Kidney glomerular epithelial cell (primary cell): ENCODE data around the gene LIN28A.

ENCODE experiments used
- DNase-seq: peaks from one replicate; lab custom pipeline; 2025; lab: John Stamatoyannopoulos, UW

Gene LIN28A

DNA sequence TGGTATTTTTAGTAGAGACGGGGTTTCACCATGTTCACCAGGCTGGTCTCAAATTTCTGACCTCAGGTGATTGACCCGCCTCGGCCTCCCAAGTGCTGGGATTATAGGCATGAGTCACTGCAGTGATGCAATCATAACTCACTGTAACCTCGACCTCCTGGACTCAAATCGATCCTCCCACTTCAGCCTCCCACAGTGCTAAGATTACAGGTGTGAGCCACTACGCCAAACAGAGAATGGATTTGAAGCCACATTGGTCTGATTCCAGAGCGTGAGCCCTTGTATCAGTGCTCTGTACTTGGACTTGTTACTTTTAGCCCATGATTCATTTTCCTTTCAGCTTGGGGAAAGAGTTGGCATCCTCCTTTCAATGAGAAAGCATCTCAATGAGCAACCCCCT, 23.2 kb upstream of the LIN28A start:
- DNase-seq = no peak

DNA sequence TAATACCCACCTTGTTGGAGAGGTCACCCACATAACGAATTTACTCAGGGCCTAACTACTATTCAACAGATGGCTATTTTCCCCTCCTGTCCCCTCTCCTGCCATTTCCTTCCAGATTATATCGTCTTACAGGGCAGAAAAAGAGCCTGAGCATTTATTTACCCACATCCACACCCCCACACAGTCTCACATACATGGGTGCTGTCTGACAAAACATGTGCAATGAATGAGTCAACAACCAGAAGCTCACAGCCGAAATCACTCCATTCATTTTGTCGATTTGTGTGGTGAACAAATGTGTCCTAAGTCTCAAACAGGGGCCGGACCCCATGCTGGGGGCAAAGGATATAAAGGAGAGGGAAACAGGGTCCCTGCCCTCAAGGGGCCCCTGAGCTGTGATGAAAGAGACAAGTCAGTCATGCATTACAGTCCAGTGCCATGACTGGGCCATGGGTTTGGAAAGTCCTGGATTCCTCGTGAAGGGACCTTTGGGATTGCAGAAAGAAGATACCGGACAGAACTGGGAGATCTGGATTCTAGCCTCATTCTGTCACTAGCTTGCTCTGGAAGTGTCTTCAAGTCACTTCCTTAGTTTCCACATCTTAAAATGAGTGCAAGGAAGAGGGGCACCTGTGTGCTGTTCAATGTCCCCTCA, 21.7 kb upstream of the LIN28A start:
- no peak for DNase-seq

DNA sequence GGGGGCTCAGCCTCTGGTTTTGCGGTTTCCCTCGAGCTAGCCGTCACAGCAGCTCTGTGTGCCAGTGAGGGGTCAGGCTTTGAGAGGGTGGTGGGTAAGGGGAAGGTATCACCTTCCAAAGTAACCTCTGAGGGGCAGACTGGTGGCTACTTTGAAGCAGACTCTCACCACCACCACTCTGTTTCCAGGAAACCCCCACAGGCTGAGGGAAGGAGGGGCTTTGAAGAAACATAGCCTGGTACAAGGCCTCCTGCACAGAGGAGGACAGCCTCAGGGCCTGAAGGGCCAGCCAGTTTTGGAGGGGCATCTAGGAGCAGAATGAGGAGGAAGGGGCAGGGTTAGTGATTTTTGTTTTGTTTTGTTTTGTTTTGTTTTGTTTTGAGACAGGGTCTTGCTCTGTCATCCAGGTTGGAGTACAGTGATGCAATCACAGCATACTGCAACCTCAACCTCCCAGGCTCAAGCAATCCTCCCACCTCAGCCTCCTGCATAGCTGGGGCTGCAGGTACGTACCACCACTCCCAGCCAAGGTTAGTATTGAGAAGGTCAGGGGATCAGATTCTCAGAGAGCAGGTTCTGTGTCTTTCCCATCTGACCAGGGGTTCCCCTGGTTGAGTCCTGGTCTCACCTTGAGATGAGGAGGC, 20.9 kb upstream of the LIN28A start:
- DNase-seq = no peak

DNA sequence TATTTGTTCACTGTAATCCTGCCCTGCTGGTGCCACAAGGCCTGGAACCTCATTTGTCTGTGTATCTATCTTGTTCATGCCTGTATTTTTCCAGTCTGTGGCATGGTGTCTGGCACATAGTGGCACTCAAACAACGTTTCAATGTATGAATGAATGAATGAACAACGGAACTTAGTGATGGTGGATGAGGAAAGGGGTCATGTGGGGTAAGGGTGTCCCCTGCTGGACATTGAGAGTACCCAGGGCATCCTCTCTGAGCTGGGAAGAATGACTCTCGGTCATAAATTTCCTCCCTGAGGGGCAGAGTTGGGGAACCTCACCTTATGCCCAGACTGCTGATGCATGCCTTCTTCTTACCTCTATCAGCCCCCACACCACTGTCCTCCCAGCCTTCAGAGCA, 19.2 kb upstream of the LIN28A start:
- peak; percentile 18 for DNase-seq

DNA sequence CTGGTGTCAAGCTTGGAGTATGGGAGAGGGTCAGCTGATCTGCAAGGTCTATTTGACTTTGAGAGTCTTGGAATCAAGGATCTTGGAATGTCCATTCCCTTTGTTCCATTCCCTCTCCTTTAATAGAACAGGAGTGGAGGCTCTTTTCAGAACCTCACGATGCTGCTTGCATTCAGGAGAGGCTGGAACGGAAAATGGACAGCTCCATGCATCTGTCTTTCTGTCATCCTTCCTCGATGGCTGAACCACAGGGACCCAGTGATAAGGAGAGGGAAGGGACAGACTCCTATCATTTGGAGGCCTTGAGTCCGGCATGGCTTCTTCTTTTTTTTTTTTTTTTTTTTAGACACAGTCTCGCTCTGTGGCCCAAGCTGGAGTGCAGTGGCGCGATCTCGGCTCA, 14.9 kb upstream of the LIN28A start:
- no peak for DNase-seq

DNA sequence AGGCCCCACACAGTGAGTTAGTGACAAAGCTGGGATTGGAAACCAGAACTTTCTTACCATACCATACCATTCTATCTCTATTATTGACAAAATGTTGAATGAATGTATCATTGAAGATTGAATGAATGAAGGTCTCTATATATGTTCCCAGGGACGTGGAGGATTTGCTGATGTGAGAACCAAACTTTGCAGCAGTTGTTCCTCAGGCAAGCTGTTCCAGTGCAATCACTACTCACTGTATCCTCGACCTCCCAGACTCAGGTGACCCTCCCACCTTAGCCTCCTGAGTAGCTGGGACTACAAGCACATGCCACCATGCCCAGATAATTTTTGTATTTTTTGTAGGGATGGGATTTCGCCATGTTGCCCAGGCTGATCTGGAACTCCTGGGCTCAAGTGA, 11.6 kb upstream of the LIN28A start:
- DNase-seq = no peak

DNA sequence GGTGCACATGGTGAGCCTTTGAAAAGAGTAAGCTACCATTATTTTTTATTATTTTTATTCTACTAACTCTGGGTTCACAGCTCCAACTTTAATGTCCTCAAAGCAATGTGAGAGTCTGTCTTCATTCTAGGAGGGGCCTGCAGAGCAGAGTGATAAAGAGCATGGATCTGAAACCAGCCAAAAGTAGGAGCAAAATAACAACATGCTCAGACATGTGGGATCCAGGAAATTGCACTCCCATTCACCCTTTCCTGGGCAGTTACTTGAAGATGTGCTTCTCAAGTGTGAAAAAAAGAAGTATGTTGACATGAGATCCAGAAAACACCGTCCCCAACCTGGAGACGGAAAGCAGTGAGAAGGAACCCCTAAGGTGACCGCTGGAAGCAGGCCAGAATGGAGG, 8.7 kb upstream of the LIN28A start:
- no peak for DNase-seq

DNA sequence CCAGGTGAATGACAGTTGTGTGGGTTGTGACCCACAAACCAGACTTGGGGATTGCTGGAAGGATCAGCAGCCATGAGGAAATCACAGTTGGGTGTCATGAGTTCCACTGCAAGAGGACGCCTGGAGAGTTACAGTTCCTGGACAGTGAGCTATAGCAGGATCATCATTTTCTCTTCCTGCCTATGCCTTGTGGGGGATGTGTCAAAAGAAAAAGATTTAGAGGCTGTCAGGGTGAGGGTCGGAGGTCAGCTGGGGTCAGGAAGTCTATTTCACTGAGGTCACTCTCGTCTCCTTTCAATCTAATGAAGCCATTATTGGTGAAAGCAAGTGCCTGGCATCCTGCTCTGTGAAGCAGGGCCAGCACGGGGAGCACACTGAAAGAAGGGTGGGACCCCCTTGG, 7.0 kb upstream of the LIN28A start:
- DNase-seq = no peak

DNA sequence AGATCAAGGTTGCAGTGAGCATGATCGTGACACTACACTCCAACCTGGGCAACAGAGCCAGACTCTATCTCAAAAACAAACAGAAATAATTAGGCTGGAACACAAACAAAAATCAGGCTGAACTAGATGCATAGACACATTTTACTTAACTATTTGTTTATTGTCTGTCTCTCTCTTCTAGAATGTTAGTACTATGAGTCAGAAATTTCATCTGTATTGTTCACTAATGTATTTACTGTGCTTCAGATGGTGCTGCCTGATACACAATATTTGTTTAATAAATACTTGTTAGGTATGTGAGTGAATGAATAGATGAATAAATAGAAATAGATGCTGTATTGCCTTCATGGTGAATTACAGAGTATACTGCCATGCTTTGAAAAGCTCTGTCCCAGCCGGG, 6.0 kb upstream of the LIN28A start:
- no peak for DNase-seq

DNA sequence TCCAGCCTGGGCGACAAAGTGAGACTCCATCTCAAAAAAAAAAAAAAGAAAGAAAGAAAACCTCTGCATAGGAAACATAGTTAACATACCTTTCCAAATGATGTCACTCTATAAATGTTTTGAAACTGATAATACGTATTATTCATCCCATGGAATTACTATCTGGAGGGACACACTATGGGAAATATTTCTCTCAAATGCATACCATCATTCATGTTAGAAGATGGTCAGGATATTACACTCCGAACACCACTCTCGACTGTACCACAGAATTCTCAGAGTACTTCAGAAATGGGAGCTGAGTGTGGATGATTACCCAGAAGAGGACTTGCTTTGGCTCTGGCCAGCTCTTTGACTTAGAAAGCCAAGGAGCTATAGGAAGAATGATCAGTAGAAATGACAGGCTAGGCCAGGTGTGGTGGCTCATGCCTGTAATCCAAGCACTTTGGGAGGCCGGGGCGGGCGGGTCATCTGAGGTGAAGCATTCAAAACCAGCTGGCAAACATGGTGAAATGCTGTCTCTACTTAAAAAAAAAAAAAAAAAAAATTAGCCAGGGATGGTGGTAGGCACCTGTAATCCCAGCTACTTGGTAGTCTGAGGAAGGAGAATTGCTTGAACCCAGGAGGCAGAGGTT, 5.2 kb upstream of the LIN28A start:
- peak; percentile 21 for DNase-seq

DNA sequence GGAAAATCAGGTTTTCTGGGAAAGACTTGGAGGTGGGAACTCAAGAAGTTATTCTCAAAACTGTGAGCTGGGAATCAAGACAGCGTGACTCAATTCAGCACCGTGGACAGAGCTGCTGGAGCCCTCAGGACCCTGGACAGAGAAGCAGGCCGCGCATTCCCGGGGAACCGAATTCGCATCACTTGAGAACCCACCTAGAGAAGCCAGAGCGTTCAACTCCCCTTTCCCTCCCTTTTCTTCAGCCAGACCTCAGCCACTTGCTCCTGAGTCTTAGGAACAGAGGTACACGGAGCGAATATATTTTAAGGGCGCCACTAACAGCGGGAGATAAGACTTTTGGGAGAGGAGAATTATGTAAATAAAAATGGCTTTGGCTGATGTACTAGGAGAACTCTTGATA, 2.0 kb upstream of the LIN28A start:
- DNase-seq = peak; percentile 45

DNA sequence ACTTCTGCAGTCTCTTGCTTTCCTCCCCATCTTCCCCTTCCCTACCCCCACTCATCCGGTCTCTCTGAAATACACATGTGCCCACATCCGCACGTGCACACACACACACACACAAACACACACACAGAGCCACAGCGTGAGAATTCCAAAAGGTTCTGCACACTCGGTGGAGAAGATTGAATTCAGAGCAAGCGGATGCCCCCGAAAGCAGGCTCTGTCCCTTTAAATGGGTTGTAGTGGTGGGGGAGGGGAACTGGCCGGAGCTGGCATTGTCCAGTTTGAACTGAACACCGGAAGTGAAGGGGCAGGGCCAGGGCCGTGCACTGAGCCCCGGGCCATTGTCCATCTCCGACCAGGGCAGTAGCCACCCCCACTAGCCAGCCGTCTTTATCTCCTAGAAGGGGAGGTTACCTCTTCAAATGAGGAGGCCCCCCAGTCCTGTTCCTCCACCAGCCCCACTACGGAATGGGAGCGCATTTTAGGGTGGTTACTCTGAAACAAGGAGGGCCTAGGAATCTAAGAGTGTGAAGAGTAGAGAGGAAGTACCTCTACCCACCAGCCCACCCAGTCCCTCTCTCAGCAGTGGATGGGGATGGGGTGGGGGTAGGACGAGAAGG, 1.3 kb upstream of the LIN28A start:
- DNase-seq = no peak

DNA sequence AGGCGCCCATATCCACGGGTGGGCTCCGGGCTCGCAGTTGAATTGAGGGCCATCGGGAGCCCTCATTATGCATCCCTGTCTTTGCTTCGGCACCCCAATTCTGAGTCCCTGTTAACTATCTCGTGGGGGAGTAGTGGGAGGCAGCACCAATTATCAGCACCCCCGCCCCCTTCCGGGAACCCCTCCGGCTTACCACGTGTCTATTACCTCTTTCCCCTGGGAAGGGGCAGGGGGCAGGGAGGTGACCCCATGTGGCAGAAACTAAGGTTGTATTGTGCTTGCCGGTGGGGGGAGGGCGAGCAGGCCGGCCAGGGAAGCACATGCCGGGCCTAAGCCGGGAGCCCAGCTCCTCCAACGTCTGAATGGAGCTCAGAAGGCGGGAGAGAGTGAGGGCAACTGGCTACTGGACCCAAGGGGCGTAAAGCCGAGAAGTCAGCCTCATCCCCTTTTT, 1.0 kb downstream of the LIN28A start:
- DNase-seq = no peak

DNA sequence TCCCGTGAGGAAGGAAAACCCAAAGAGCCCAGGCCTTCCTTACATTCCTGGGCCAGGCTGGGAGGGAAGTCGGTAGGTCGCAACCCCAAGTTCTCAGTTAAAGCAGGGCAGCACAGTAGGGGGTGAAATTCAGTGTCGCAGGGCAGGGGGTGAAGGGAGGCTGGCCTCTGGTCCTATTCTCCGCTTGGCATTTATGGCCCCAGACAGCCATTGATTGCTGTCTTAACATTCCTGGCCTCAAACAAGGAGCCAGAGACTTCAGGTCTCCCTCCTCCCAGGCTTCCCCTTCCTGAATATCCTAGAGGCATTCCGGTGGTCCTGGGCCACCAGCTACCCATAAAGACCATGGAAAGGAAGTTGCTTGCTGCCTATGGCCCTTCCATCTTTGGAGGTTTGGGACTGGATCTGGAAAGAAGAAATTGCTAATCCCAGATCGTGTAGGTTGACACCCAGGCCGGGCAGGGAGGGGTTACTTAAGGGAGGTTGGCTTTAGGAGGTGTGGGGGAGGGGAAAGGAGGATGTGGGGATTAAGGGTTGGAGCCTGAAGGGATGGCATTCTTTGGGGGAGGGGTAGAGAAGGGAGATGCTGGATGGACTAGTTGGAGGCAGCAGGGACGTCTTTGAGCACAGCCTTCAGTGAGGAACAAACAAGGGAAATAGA, 1.7 kb downstream of the LIN28A start:
- no peak for DNase-seq

DNA sequence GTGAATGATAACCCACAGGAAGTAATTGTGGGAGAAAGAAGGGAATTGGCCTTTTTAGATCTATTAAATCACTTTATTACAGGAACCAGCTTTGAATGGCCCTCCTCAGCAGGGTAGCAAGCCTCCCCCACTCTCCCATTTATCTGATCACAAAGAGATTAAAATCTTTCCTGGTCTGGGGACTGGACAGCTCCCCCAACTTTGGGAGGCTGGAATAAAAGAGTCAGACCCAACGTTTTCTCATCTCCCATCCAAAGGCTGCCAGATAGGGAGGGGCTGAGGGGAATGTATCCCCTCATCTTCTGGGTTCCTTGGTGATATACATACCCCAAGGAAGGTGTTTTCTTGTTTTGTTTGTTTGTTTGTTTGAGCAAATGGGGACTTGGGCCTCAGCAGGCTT, 2.4 kb downstream of the LIN28A start:
- DNase-seq = no peak

DNA sequence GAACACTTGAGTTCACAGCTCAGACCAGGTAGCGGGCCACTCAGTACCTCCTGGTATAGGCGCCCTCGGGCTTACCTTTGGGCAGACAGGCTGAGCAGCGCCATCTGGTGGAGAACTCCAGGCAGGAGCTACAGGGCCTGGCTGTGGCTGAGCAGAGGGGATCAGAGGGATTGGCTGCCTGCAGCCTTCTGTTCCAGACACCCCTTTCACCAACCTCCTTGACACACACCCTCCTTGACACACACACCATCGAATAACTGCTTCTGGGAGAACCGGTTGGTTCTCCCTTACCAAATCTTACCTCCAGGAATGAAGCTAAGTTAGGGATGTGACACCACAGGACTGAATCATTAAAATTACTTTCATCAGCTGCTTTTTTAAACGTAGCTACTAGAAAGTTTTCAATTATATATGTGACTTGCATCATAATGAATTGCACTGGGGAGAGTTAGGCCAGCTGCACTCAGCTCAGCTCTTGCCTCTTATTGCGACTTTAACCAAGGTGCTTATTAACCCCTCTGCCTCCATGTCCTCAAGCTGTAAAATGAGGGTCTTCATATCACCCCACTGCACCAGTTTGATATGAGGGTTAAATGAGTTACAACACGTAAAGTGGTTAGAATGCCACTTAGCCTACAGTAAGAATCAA, 6.6 kb downstream of the LIN28A start:
- DNase-seq = peak; percentile 24

DNA sequence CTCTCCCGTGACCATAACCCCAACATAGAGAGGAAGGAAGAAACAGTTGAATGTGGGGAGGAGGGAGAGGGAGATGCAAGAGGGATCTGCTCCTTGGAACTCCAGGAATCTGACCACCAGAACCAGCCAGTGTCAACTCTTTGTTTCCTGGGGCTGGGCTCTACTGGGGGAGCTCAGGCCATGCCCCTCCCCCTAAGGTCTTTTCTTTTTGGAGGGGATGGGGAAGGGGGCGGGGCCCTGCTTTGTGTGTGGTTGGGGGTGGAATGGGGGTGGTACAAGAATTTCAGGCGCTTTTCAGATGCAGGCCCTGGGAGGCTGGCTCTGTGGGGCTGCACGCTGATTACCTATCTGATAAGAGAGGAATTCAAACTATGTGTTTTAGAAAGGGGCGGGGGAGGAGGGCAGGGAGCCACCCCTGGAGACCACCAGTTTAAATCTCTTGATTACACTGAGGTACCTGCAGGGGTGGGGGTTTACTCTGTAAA, 8.3 kb downstream of the LIN28A start:
- no peak for DNase-seq

DNA sequence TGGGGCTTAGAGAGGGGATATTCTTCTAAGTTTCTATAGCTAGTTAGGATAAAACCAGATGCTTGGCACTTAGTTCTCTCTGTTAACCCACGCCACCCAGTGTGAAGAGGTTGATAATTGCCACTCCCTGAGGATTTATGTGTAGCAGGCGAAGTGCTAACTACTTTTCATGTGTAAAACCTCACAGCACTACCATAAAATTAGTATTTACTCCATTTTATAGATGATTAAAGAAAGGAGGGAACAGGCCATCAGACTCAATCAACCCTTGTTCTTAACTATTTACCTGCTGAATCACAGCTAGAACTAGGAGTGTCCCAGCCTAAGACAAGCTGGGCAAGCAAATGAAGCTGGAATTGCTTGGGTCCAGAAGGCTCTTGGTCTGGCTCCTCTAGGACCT, 8.9 kb downstream of the LIN28A start:
- no peak for DNase-seq

DNA sequence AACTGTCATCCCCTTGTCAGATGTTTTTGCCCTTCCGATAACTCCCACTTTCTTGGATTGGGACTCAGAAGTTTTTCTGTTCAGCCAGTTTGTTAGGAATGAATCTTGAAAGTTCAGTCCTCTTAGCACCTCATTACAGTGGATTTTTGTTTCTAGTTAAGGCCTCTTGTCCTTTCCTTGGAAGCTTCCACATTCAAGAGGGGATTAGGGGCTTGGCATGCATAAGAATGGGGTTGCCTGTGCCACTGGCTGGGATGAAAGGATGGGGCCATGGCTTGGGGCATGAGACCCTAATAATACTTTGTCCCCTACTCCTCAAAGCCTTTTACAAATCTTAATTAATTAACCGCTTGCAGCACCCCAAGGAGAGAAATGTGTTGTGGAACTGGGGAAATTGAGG, 19.1 kb downstream of the LIN28A start:
- DNase-seq = no peak

DNA sequence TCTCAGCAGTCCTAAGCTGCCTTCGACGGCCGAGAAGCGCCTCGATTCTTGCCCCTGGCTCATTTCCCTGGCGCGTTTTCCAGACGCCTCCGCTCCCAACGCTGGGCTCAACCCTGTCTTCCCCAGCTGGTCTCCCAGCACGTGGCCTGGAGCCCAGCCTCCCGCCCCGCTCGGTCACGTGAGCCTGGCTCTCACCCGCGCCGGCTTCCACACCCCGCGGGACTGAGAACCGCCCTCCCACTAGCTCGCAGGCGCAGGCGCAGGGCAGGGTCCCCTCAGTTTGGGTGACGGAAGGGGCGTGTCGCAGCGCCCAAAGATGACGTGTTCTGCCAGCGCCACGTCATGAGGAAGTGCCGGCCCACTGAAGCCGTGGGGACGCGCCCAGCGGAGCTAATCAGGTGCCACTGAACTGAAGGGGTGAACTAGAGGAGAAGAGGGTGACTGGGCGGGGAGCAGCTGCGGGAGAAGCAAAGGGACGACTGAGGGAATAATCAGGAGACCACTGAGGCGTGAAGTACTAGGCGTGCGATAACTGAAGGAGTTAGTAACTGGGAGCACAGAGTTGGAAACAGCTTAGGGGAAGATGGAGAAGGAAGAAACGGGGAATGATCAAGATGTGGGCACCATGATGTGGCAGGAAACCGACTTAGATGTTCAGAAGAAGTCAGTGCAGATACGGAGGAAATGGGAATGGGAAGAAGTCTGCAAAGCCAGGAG, 21.5 kb downstream of the LIN28A start, which contains the start of gene DHDDS:
TSS of gene DHDDS (plus strand) at position 343 of the 717 bp plus-strand sequence. CDS start 625 bp downstream, outside the sequence.
- peak; percentile 96 for DNase-seq

DNA sequence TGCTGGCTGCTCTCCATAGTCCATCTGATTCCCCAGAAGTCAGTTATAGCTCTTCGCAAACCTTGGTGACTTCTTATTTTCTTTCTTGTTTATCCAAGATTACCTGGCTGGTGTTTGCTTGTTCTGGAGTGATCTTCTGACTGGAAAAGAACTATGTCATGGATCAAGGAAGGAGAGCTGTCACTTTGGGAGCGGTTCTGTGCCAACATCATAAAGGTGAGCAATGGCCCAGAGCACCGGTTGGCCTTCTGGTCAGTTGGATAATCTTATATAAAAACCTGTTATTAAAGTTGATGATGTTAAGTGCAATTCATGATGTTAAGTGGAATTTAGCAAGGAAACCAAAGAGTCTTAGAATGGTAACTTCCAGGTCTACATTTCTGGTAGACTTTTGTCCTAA, 22.2 kb downstream of the LIN28A start:
- DNase-seq = no peak
